ENCODE results near the gene NACAD. TPM values are rescaled to one million over a fixed set of nuclear protein-coding genes. Genes with fewer than 3 reads are reported as not detected.

NACAD gene
- total RNA-seq, 2 donors from 2014 or later: 0.78 to 1.6 TPM

DNA sequence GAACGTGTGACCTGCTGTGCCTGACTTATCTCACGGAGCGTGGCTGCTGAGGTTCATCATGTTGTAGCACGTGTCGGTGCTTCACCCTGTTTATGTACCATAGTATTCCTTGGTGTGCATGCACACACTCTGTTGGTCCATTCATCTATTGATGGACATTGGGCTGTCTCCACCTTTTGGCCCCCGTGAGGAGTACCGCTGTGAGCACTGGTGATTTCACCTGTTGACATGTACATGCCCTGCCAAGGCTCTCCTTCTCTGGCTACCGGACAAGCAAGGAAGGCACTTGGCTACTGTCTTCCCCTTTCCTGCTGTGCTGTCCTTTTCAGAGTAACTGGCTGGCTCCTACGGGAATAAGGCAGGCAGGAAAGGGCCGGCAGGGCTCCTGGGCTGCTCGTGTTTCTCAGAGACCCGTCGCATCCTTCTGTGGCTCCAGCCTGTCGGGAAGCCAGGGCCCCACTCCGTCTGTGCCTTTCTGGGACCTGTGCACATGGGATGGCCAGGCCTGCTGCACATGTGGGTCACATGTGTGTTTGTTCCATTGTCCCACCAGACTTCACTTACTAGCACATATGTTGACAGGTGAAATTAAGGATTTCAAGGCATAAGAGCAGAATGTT is 40.5 kb upstream of the NACAD start:
- TF ChIP-seq, protein P1, sequence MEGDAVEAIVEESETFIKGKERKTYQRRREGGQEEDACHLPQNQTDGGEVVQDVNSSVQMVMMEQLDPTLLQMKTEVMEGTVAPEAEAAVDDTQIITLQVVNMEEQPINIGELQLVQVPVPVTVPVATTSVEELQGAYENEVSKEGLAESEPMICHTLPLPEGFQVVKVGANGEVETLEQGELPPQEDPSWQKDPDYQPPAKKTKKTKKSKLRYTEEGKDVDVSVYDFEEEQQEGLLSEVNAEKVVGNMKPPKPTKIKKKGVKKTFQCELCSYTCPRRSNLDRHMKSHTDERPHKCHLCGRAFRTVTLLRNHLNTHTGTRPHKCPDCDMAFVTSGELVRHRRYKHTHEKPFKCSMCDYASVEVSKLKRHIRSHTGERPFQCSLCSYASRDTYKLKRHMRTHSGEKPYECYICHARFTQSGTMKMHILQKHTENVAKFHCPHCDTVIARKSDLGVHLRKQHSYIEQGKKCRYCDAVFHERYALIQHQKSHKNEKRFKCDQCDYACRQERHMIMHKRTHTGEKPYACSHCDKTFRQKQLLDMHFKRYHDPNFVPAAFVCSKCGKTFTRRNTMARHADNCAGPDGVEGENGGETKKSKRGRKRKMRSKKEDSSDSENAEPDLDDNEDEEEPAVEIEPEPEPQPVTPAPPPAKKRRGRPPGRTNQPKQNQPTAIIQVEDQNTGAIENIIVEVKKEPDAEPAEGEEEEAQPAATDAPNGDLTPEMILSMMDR (IDR thresholded peaks at IDR 0.05): no peak
- TF ChIP-seq POLR2A (IDR thresholded peaks at IDR 0.05): no peak
- no peaks in the 10 kb centered on the region for H3K4me1 ChIP-seq
- no peaks in the 10 kb centered on the region for H3K36me3 ChIP-seq (replicated peaks in 1 of 2; ENCODE audit: insufficient read depth in 1 of 2, low read depth in 2 of 2)
- no peak for ATAC-seq
- H3K4me3 ChIP-seq: no peak overlapping the region
- intact Hi-C loops (cut with DNase I): no loop called here
- 72 to 73% methylated on average over 9 to 15 of the region's 15 CpGs for WGBS, 2 donors
- no peaks in the 10 kb centered on the region for H3K27me3 ChIP-seq
- DNase-seq: no peak
- H3K27ac ChIP-seq: no peak overlapping the region
- H3K9me3 ChIP-seq: no peaks in the 10 kb centered on the region

DNA sequence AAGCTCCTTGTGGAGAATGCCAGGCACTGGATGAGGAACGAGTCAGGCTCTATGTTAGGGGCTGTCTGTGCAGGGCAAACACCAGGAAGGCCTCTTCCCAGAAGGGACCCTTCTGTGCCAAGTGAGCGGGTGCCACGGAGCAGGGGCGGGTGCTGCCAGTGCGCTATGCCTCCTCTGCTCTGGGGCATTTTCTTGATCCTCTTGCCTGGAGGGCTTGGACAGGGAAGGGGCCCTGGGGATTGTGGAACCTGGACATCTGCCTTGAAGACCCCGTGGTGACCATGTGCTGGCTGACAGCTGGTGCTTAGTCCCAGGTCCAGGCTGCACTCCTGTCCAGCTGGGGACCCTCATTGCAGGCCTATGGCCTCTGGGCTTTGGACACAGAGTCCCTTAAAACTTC is 38.2 kb upstream of the NACAD start:
- no peak overlapping the region for H3K4me3 ChIP-seq
- no peaks in the 10 kb centered on the region for H3K4me1 ChIP-seq
- H3K27ac ChIP-seq: no peak overlapping the region
- no peaks in the 10 kb centered on the region for H3K36me3 ChIP-seq (replicated peaks in 1 of 2; ENCODE audit: insufficient read depth in 1 of 2, low read depth in 2 of 2)
- 78% methylated on average over 6 of the region's 6 CpGs for WGBS, 2 donors
- no peaks in the 10 kb centered on the region for H3K27me3 ChIP-seq
- DNase-seq (no peak), ATAC-seq (no peak)
- no peaks in the 10 kb centered on the region for H3K9me3 ChIP-seq
- TF ChIP-seq POLR2A (IDR thresholded peaks at IDR 0.05): no peak
- TF ChIP-seq, protein P1 (IDR thresholded peaks at IDR 0.05): no peak
- intact Hi-C loops (cut with DNase I): no loop called here

DNA sequence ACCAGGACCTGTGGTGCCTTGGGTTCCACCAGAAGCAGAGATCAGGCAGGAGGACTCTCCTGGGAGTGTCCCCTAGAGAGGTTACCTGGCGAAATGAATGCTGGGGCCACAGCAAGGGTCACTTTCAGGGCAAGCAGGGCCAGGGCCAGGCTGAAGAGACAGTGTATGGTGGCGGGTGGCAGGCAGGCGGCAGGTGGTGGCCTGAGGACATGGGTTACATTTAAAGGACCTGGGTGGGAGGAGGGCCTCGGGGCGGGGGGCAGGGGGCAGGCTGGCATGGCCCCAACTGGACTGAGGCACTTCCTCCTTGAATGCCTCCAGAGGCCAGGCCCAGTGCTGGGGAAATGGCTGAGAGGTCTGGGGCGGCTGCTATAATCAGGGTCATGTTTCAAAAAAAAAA is 37.4 kb upstream of the NACAD start:
- DNase-seq: no peak
- Histone ChIP-seq H3K4me3 (no peak overlapping the region), H3K27ac (no peak overlapping the region), H3K4me1 (no peaks in the 10 kb centered on the region), H3K36me3 (replicated peaks in 1 of 2; ENCODE audit: insufficient read depth in 1 of 2, low read depth in 2 of 2) (no peaks in the 10 kb centered on the region), H3K27me3 (no peaks in the 10 kb centered on the region), H3K9me3 (no peaks in the 10 kb centered on the region)
- ATAC-seq: no peak
- TF ChIP-seq, protein P1 (IDR thresholded peaks at IDR 0.05): no peak
- TF ChIP-seq POLR2A (IDR thresholded peaks at IDR 0.05): no peak
- intact Hi-C loops (cut with DNase I): no loop called here
- WGBS, 2 donors: 77 to 80% methylated on average over 6 of the region's 6 CpGs

DNA sequence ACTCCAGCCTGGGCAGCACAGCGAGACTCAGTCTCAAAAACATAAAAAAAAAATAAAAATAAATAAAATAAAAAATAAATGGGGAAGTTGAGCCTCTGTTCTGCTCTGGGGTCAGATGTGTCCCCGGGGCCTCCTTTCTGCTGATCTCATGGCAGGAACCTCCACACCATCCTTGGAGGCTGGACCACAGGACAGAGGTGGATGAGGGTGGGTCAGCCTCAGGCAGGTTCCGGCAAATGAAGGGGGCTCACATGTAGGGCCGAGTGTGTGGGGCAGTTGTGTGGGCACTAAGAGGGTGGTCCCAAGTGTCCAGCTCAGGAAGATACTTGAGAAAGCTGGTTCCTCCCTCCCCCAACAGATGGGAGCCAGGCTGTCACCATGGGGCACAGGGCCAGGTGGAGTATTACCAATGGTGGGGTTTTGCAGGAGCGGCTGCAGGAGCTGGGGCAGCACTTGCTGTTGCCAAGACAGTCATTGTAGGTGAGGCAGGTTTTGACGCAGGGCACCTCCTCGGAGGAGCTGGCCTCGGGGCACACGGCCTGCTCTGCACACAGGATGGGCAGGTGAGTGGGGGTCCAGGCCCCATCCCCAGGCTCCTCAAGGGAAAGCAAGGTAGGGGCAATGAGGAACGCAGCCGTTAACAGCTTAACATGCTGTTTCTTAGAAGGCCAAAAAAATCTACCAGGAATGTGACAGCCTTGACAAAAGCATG is 36.6 kb upstream of the NACAD start:
- DNase-seq (no peak), ATAC-seq (no peak)
- no peaks in the 10 kb centered on the region for H3K36me3 ChIP-seq (replicated peaks in 1 of 2; ENCODE audit: insufficient read depth in 1 of 2, low read depth in 2 of 2)
- intact Hi-C loops (cut with DNase I): no loop called here
- no peak overlapping the region for H3K27ac ChIP-seq
- H3K27me3 ChIP-seq: no peaks in the 10 kb centered on the region
- no peaks in the 10 kb centered on the region for H3K9me3 ChIP-seq
- no peak overlapping the region for H3K4me3 ChIP-seq
- 81% methylated on average over 11 of the region's 11 CpGs for WGBS, 2 donors
- no peaks in the 10 kb centered on the region for H3K4me1 ChIP-seq
- TF ChIP-seq POLR2A (IDR thresholded peaks at IDR 0.05): no peak
- TF ChIP-seq, protein P1 (IDR thresholded peaks at IDR 0.05): no peak
